ENCODE results near the gene KRTAP4-8. TPM values are rescaled to one million over a fixed set of nuclear protein-coding genes. Genes with fewer than 3 reads are reported as not detected.
"Not testable (repeated sequence)": the region's sequence is repeated elsewhere in the genome, so short reads cannot be mapped to it uniquely, and the experiment has no call there.

The KRTAP4-8 gene
- total RNA-seq, 1 experiment from 2014 or later: not detected

GRCh38 chr17:41108728-41109386, 10.9 kb upstream of the KRTAP4-8 start:
- DNase-seq (ENCODE audit: low spot score): not testable (repeated sequence)

- DNase-seq (ENCODE audit: low spot score): peak; percentile 31
Observed at GRCh38 chr17:41107941-41108450, 10.1 kb upstream of the KRTAP4-8 start.

GRCh38 chr17:41105347-41105746, 7.4 kb upstream of the KRTAP4-8 start, which contains the start of gene KRTAP4-9:
Gene KRTAP4-9 (plus strand): TSS chr17:41105389. CDS start chr17:41105389, 0 bp downstream.
- DNase-seq (ENCODE audit: low spot score): not testable (repeated sequence)

- DNase-seq (ENCODE audit: low spot score): peak; percentile 68
Observed at GRCh38 chr17:41104386-41105038, 6.6 kb upstream of the KRTAP4-8 start.

- peak; percentile 28 for DNase-seq (ENCODE audit: low spot score)
Observed at GRCh38 chr17:41103896-41104295, 6.0 kb upstream of the KRTAP4-8 start.

- peak; percentile 53 for DNase-seq (ENCODE audit: low spot score)
Observed at GRCh38 chr17:41101586-41102259, 3.8 kb upstream of the KRTAP4-8 start, which contains the start of gene KRTAP4-16. Gene KRTAP4-16 (minus strand): TSS chr17:41102209. CDS start chr17:41102209, 0 bp downstream.

- DNase-seq (ENCODE audit: low spot score): peak; percentile 67
Observed at GRCh38 chr17:41099682-41100480, 1.9 kb upstream of the KRTAP4-8 start.

GRCh38 chr17:41098481-41098880, 539 bp upstream of the KRTAP4-8 start:
- peak; percentile 46 for DNase-seq (ENCODE audit: low spot score)

GRCh38 chr17:41096055-41096454, 1.9 kb downstream of the KRTAP4-8 start:
- DNase-seq (ENCODE audit: low spot score): no peak

GRCh38 chr17:41088760-41089352, 9.1 kb downstream of the KRTAP4-8 start:
- DNase-seq (ENCODE audit: low spot score): not testable (repeated sequence)

GRCh38 chr17:41084100-41084856, 13.7 kb downstream of the KRTAP4-8 start, which contains the start of gene KRTAP4-7:
Gene KRTAP4-7 (plus strand): TSS chr17:41084150. CDS start chr17:41084207, 57 bp downstream.
- not testable (repeated sequence) for DNase-seq (ENCODE audit: low spot score)

GRCh38 chr17:41083427-41083826, 14.5 kb downstream of the KRTAP4-8 start:
- peak; percentile 45 for DNase-seq (ENCODE audit: low spot score)

- DNase-seq (ENCODE audit: low spot score): peak; percentile 49
Observed at GRCh38 chr17:41082626-41083025, 15.3 kb downstream of the KRTAP4-8 start.

- no peak for DNase-seq (ENCODE audit: low spot score)
Observed at GRCh38 chr17:41076788-41077187, 21.2 kb downstream of the KRTAP4-8 start.

- DNase-seq (ENCODE audit: low spot score): no peak
Observed at GRCh38 chr17:41073676-41074075, 24.3 kb downstream of the KRTAP4-8 start.

- DNase-seq (ENCODE audit: low spot score): no peak
Observed at GRCh38 chr17:41071606-41072360, 26.2 kb downstream of the KRTAP4-8 start.

- DNase-seq (ENCODE audit: low spot score): no peak
Observed at GRCh38 chr17:41069031-41069430, 28.9 kb downstream of the KRTAP4-8 start.

GRCh38 chr17:41067281-41067680, 30.7 kb downstream of the KRTAP4-8 start:
- DNase-seq (ENCODE audit: low spot score): no peak
